Duodenal mucosa (tissue), 2 donors: Measurements from ENCODE around the gene ZNF732.
"Not testable (repeated sequence)": the region's sequence is repeated elsewhere in the genome, so short reads cannot be mapped to it uniquely, and the experiment has no call there.

Experiments
- H3K27ac ChIP-seq: one replicate; pipeline ENCODE4 v1.7.0; 2013; ENCODE audit warnings: low read depth, low read length
- H3K27me3 ChIP-seq, 2 donors: one replicate each; pipeline ENCODE4 v1.7.0; 2013; ENCODE audit warnings: low read length in 2 of 2, control low read depth in 1 of 2; ENCODE audit not compliant: insufficient read depth in 2 of 2, control insufficient read depth in 1 of 2
- H3K36me3 ChIP-seq, 2 donors: one replicate each; pipeline ENCODE4 v1.7.0; 2013; ENCODE audit warnings: low read length in 2 of 2, control low read depth in 1 of 2; ENCODE audit not compliant: insufficient read depth in 2 of 2, control insufficient read depth in 1 of 2
- H3K4me1 ChIP-seq, 2 donors: one replicate each; pipeline ENCODE4 v1.7.0; 2013; ENCODE audit warnings: low read length in 2 of 2, control low read depth in 1 of 2; ENCODE audit not compliant: insufficient read depth in 2 of 2, control insufficient read depth in 1 of 2
- H3K4me3 ChIP-seq, 2 donors: one replicate each; pipeline ENCODE4 v1.7.0; 2013; ENCODE audit warnings: low read length in 2 of 2, low read depth in 1 of 2
- H3K9ac ChIP-seq, 2 donors: one replicate each; pipeline ENCODE4 v1.7.0; 2013; ENCODE audit warnings: low read length in 2 of 2, low read depth in 1 of 2
- H3K9me3 ChIP-seq, 2 donors: one replicate each; pipeline ENCODE4 v1.7.0; 2013; ENCODE audit warnings: low read length in 2 of 2, control low read depth in 1 of 2; ENCODE audit not compliant: control insufficient read depth in 1 of 2

ZNF732 gene

DNA sequence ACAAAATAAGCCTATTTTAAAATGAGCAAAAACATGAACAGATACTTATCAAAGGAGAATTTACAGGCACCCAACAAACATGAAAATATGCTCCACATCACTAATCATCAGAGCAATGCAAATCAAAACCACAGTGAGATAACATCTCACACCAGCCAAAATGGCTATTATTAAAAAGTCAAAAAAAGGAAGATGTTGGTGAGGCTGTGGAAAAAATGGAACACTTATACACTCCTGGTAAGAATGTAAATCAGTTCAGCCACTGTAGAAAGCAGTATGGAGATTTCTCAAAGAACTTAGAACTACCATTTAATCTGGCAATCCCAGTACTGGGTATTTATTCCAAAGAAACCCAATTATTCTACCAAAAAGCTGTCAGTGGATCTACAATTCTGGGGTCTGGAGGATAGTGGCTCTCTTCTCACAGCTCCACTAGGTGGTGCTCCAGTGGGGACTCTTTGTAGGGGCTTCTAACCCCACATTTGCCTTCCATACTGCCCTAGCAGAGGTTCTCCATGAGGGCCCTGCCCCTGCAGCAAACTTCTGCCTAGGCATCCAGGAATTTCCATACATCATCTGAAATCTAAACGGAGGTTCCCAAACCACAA, 9.1 kb upstream of the ZNF732 start:
- H3K27me3 ChIP-seq: no peaks in the 10 kb centered on the region
- no peak overlapping the region for H3K9ac ChIP-seq
- no peaks in the 10 kb centered on the region for H3K4me1 ChIP-seq
- peaks cover 4 to 6% of the 10 kb centered on the region in 2 donors for H3K9me3 ChIP-seq
- no peak overlapping the region for H3K27ac ChIP-seq
- H3K36me3 ChIP-seq: no peaks in the 10 kb centered on the region
- H3K4me3 ChIP-seq: no peak overlapping the region

DNA sequence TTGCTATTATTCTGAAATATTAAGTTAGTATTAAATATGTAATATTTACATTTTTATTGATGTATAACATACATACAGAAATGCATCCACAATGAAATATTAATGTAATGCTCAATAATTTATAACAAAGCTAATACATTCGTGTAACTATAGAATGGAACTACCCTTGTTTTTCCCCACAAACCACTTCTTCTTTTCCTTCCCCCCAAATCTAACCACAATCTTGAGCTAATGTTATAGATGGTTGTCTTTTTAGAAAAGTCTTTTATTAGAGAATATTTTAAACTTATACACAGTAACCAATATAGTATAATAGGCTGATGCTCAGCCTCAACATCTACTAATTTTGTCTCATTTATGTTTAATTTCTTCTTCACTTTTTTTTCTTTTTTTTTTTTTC, 4.5 kb upstream of the ZNF732 start:
- Histone ChIP-seq H3K27ac (no peak overlapping the region), H3K9ac (no peak overlapping the region), H3K36me3 (no peaks in the 10 kb centered on the region), H3K4me3 (no peak overlapping the region), H3K27me3 (no peaks in the 10 kb centered on the region), H3K4me1 (no peaks in the 10 kb centered on the region), H3K9me3 (peaks cover 14% of the 10 kb centered on the region in 2 donors)

DNA sequence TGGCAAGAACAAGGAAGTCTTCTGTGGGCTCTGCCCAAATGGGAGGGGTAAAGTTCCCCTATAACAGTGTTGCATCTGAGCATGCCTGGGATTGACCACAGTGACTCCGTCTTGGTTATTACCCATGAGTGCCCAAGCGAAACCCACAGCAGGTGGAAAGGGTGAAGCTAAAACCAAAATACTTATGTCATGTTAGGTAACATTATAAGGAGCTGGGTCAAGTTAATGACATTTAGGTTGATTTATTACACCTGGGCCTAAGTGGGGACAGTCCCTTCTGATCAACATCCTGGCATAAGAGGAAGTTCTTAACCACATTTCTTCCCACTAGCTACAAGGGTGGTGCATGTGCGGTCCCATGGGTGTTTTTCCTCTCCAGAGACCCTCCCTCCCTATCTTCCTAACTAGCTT, 1.3 kb upstream of the ZNF732 start:
- peaks cover 15 to 19% of the 10 kb centered on the region in 2 donors for H3K9me3 ChIP-seq
- no peaks in the 10 kb centered on the region for H3K27me3 ChIP-seq
- H3K27ac ChIP-seq: no peak overlapping the region

DNA sequence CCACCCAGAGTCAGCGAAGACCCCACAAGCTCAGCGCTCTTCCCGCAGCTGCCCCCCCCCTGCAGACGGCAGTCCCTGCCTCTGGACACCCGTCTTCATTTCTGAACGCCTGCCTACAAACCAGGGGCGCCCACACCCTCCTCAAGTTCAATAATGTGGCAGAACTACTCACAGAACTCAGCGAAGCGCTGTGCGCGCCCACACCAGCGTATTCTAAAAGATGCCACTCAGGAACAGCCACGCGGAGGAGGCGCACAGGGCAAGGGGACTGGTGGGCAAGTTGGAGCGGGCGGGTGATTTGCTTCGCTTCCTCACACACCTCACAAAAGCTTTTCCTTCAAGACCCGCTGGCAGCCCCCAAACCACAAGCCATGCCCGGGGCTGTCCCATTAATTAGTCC, 758 bp downstream of the ZNF732 start:
- not testable (repeated sequence) for H3K36me3 ChIP-seq, H3K4me1 ChIP-seq, H3K27me3 ChIP-seq, H3K9ac ChIP-seq, H3K27ac ChIP-seq, H3K4me3 ChIP-seq
- H3K9me3 ChIP-seq: peaks cover 15 to 19% of the 10 kb centered on the region in 2 donors

More for the DNA sequence above, 1.3 kb upstream of the ZNF732 start:
- H3K36me3 ChIP-seq: no peaks in the 10 kb centered on the region
- no peak overlapping the region for H3K4me3 ChIP-seq
- no peaks in the 10 kb centered on the region for H3K4me1 ChIP-seq
- H3K9ac ChIP-seq: no peak overlapping the region

DNA sequence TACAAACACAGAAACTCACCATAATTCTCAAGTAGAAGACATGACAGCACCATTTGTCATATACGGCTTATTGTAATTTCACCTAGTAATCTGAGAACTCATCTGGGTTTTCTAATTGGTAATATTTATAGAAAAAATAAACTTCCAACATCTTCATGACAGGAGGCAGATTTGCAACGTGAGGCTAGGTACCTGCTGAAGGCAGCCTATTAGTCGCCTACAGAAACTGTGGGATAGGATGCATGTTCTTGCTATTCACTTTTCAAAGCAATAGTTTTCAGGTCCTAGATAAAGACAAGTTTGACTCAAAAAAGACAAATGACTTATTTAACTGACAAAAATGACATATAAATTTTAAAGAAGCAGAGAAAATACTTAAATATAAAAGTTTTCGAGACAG, 2.9 kb downstream of the ZNF732 start:
- Histone ChIP-seq H3K9ac (no peak overlapping the region), H3K9me3 (peaks cover 19 to 20% of the 10 kb centered on the region in 2 donors)

DNA sequence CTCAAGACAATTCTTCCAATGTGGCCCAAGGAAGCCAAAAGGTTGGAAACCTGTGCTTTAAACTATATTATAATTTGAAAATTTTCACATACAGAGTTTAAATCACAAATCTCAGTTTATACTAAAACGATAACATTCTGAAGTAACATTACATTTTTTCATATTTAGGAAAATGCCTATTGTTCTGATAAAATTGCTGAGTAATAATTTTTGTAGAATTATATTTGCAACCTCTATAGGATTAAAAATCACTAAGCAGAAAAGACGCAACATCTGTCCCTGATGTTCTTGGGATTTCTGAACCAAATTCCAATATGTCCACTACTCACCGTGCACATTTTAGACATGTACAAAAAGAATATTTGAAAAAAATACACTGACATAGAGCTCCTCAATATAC, 10.5 kb downstream of the ZNF732 start:
- peaks cover 11 to 16% of the 10 kb centered on the region in 2 donors for H3K9me3 ChIP-seq
- H3K4me3 ChIP-seq: no peak overlapping the region
- H3K9ac ChIP-seq: no peak overlapping the region
- H3K36me3 ChIP-seq: no peaks in the 10 kb centered on the region
- no peaks in the 10 kb centered on the region for H3K4me1 ChIP-seq
- H3K27ac ChIP-seq: no peak overlapping the region
- H3K27me3 ChIP-seq: no peaks in the 10 kb centered on the region

More for the DNA sequence above, 2.9 kb downstream of the ZNF732 start:
- H3K4me1 ChIP-seq: no peaks in the 10 kb centered on the region
- no peak overlapping the region for H3K27ac ChIP-seq
- H3K27me3 ChIP-seq: no peaks in the 10 kb centered on the region
- no peak overlapping the region for H3K4me3 ChIP-seq
- no peaks in the 10 kb centered on the region for H3K36me3 ChIP-seq

DNA sequence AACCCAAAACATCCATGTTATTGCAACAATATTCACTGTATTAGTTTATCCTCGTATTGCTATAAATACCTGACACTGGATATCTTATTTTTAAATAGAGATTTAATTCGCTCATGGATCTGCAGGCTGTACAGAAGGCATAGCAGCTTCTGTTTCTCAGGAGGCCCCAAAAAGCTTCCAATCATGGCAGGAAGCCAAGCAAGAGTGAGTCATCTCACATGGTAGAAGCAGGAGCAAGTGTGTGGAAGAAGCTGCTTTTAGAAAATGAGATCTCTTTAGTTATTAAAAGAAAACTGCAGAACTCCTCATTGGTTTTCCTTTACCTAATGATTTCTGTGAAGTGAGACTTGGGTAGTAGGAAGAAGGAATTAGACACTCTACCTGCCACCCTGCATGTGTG, 16.4 kb downstream of the ZNF732 start:
- no peaks in the 10 kb centered on the region for H3K4me1 ChIP-seq
- no peak overlapping the region for H3K9ac ChIP-seq
- H3K27ac ChIP-seq: no peak overlapping the region
- no peaks in the 10 kb centered on the region for H3K27me3 ChIP-seq
- H3K9me3 ChIP-seq: peaks cover 14 to 19% of the 10 kb centered on the region in 2 donors
- no peaks in the 10 kb centered on the region for H3K36me3 ChIP-seq
- no peak overlapping the region for H3K4me3 ChIP-seq

DNA sequence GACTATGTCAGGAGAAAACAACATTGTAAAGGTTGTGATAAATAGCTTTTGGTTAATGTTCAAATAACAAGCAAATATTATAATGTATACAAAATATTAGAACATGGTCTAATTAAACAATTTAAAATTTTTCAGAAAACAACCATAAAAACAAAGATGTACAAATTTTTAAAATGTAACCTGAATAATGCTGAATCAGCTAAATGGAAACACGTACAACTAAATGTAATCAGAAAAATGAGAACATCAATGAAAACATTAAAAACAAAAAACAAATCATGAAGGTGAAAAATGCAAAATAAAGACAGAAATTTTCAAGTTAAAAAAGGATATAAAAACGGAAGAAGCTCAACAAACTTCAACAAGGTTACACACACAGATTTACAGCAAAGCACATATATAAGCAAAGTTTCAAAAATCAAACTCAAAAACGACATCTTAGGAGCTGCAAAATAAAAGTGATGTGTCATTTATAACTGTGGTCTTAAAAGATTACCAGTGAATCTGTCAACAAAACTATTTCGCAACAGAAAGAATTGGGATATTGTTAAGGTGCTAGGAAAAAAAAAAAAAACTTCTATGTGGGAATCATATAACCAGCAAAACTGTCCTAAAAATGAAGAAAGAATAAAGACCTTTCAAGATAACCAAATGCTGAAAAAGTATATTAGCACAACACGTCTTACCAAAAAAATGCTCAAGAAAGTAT, 31.8 kb downstream of the ZNF732 start:
- no peaks in the 10 kb centered on the region for H3K27me3 ChIP-seq
- H3K27ac ChIP-seq: no peak overlapping the region
- peaks cover 47 to 60% of the 10 kb centered on the region in 2 donors for H3K9me3 ChIP-seq
- H3K4me1 ChIP-seq: no peaks in the 10 kb centered on the region
- H3K9ac ChIP-seq: no peak overlapping the region
- H3K36me3 ChIP-seq: no peaks in the 10 kb centered on the region
- no peak overlapping the region for H3K4me3 ChIP-seq

DNA sequence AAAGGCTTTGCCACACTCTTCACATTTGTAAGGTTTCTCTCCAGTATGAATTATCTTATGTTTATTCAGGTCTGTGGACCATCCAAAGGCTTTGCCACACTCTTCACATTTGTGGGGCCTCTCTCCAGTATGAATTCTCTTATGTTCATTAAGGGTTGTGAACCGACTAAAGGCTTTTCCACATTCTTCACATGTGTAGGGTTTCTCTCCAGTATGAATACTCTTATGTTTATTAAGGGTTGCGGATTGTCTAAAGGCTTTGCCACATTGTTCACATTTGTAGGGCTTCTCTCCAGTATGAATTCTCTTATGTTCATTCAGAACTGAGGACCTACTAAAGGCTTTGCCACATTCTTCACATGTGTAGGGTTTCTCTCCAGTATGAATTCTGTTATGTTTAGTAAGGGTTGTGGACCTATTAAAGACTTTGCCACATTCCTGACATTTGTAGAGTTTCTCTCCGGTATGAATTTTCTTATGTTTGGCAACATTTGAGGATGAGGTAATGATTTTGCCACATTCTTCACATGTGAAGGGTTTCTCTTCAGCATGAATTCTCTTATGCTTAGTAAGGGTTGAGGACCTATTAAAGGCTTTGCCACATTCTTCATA, 33.7 kb downstream of the ZNF732 start:
- Histone ChIP-seq H3K27me3 (no peaks in the 10 kb centered on the region), H3K4me1 (no peaks in the 10 kb centered on the region), H3K4me3 (peak overlapping the region in 1 of 2 donors; percentile 43), H3K9ac (no peak overlapping the region), H3K9me3 (peaks cover 44 to 60% of the 10 kb centered on the region in 2 donors), H3K27ac (no peak overlapping the region), H3K36me3 (no peaks in the 10 kb centered on the region)

DNA sequence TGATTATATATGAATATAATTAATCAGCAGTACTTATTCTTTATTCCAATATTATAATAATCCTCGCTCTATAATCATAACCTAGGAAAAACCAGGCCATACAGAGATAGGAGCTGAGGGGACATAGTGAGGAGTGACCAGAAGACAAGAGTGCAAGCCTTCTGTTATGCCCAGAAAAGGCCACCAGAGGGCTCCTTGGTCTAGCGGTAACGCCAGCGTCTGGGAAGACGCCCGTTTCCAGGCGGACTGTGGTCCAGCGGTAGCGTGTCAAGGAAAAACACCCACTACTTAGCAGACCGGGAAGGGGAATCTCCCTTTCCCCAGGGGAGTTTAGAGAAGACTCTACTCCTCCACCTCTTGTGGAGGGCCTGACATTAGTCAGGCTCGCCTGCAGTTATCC, 46.0 kb downstream of the ZNF732 start:
- peaks cover 45 to 55% of the 10 kb centered on the region in 2 donors for H3K9me3 ChIP-seq
- not testable (repeated sequence) for H3K27me3 ChIP-seq, H3K36me3 ChIP-seq, H3K27ac ChIP-seq, H3K4me1 ChIP-seq, H3K4me3 ChIP-seq, H3K9ac ChIP-seq
